Activated T-helper 17 cell treated with anti-CD3 and anti-CD28 coated beads, Interleukin-2, amount 50 U/mL, for 72 hours (primary cell): Measurements from ENCODE around the gene ELOF1. TPM values are rescaled to one million over a fixed set of nuclear protein-coding genes. Genes with fewer than 3 reads are reported as not detected.
"Not testable (repeated sequence)": the region's sequence is repeated elsewhere in the genome, so short reads cannot be mapped to it uniquely, and the experiment has no call there.

Source experiments
- ATAC-seq: fragments of 150-1000 bp; cut with Tn5 transposase; replicated peaks from 2 replicates; pipeline ENCODE4 v1.10.0; 2021; ENCODE audit warnings: mild to moderate bottlenecking, moderate library complexity
- H3K27ac Mint-ChIP-seq: one replicate; pipeline ENCODE4 v1.8.0; 2022; ENCODE audit warnings: mixed read lengths
- H3K27me3 Mint-ChIP-seq: one replicate; pipeline ENCODE4 v1.8.0; 2022; ENCODE audit warnings: mixed read lengths
- H3K36me3 Mint-ChIP-seq: one replicate; pipeline ENCODE4 v1.8.0; 2022; ENCODE audit warnings: low read depth, mild to moderate bottlenecking, mixed read lengths
- H3K4me1 Mint-ChIP-seq: one replicate; pipeline ENCODE4 v1.8.0; 2022; ENCODE audit warnings: mixed read lengths
- H3K4me3 Mint-ChIP-seq: one replicate; pipeline ENCODE4 v1.8.0; 2022; ENCODE audit warnings: mild to moderate bottlenecking, mixed read lengths
- H3K9me3 Mint-ChIP-seq: one replicate; pipeline ENCODE4 v1.8.0; 2022; ENCODE audit warnings: mixed read lengths
- total RNA-seq, 2 donors: library from RNA; stranded (reverse); gene quantifications; one replicate each; pipeline ENCODE4 v1.2.3, GENCODE V29; 2022

The ELOF1 gene
- 10 to 100 TPM; 48.0 to 66.5 TPM for total RNA-seq

DNA sequence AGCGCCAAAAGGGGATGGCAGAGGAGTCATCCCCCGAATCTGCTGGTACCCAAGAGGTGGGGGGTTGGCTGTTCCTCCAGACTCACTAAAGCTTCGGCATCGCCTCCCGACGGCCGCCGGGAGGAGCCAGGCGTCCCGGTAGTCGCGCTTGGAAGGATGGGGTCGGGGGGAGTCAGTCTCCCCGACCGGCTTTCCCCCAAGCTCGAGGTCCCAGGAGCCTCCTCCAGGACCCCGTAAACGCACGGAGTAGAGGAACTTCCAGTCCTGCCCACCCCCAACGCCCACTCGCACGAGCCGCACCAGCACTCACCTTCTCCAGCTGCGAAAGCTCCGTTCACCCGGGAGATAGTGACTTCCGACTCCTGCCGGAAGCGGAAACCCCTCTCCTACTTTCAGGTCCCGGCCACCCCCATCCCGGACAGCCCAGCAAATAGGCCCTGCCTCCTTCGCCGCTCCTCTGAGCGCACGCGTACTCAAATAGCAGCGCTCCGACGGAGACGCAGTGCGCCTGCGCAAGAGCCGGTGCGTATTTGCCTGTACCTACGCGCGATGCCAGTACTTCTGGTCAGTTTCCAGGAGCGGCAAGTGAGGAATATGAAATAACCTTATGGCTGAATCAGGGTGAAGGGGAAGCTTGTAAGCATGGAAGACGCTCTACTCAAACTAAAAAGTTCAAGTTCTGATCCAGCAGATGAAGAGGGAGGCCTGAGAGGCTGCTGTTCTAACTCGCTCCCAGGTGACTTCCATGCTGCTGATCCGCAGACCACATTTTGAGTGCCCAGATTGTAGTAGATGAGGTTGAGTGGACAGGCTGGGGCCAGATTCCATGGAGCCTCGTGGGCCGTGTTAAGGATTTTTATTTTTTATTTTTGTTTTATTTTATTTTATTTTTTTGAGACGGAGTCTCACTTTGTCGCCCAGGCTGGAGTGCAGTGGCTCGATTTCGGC is at the start of gene ELOF1:
TSS of gene ELOF1 (minus strand) at position 350 of the 948 bp plus-strand sequence. CDS start 4,883 bp downstream, outside the sequence.
- peak; percentile 94 for ATAC-seq
- peak within 1 kb of the TSS; percentile 94 for H3K27ac Mint-ChIP-seq
- peaks cover 28% of the 10 kb centered on the region for H3K36me3 Mint-ChIP-seq
- H3K4me3 Mint-ChIP-seq = peak within 1 kb of the TSS; percentile 90
- H3K9me3 Mint-ChIP-seq = no peaks in the 10 kb centered on the region
- no peaks in the 10 kb centered on the region for H3K27me3 Mint-ChIP-seq
- H3K4me1 Mint-ChIP-seq = peaks cover 37% of the 10 kb centered on the region

- no peaks in the 10 kb centered on the region for H3K27me3 Mint-ChIP-seq
- no peaks in the 10 kb centered on the region for H3K4me1 Mint-ChIP-seq
- H3K36me3 Mint-ChIP-seq = peaks cover 38% of the 10 kb centered on the region
- H3K4me3 Mint-ChIP-seq = no peak overlapping the region
- ATAC-seq = no peak
- no peak overlapping the region for H3K27ac Mint-ChIP-seq
- H3K9me3 Mint-ChIP-seq = no peaks in the 10 kb centered on the region
Measured at GRCh38 chr19:11606484-11606883, 47.5 kb upstream of the ELOF1 start.

DNA sequence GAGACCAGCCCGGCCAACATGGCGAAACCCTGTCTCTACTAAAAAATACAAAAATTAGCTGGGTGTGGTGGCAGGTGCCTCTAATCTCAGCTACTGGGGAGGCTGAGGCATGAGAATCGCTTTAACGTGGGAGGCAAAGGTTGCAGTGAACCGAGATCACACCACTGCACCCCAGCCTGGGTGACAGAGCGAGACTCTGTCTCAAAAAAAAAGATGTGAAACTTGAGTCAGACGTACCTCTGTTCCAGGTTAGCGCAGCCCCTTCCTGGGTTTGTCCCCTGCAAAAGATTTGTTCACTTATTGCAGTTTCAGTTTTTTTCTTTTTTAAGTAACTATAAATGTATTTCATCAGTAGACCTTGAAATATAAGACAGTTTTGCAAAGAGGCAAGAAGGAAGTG is 40.7 kb upstream of the ELOF1 start:
- not testable (repeated sequence) for H3K27me3 Mint-ChIP-seq

DNA sequence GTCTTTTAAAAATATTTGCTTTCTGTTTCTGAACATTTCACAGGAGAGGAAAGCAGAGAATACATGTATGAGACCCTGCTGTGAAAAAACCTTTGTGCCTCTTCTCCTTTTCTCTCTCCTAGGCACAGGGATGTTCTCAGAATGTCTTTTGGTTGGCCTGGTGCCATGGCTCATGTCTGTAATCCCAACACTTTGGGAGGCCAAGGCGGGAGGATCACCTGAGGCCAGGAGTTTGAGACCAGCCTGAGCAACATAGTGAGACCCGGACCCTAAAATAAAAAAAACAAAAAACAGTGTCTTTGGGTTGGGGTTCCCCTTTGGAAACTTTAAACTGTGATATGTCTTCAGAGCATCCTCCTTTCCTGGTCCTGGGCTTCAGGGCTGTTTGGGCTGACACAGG is 39.7 kb upstream of the ELOF1 start:
- H3K27ac Mint-ChIP-seq = peak overlapping the region; percentile 36
- peaks cover 15% of the 10 kb centered on the region for H3K36me3 Mint-ChIP-seq
- no peak for ATAC-seq

More for the DNA sequence above, 40.7 kb upstream of the ELOF1 start:
- H3K4me3 Mint-ChIP-seq, H3K4me1 Mint-ChIP-seq, H3K27ac Mint-ChIP-seq, H3K9me3 Mint-ChIP-seq, ATAC-seq: not testable (repeated sequence)
- peaks cover 22% of the 10 kb centered on the region for H3K36me3 Mint-ChIP-seq

DNA sequence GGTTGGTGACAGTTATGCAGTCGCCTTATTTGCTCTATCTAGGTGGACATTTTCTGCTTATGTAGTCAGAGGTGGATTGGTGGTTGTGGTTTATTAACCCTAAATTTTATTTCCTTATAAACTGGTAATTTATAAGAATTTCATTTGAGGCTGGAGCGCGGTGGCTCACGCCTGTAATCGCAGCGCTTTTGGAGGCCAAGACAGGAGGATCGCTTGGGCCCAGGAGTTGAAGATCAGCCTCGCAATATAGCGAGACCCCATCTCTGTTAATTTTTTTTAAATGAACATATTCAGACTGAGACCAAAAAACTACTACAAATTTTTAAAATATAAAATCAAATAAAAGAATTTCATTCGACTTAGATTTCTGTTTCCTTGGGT is 39.1 kb upstream of the ELOF1 start:
- H3K9me3 Mint-ChIP-seq = no peaks in the 10 kb centered on the region
- peak overlapping the region; percentile 88 for H3K4me3 Mint-ChIP-seq
- H3K4me1 Mint-ChIP-seq = no peaks in the 10 kb centered on the region
- H3K36me3 Mint-ChIP-seq = peaks cover 11% of the 10 kb centered on the region
- peak overlapping the region; percentile 84 for H3K27ac Mint-ChIP-seq
- no peak for ATAC-seq
- H3K27me3 Mint-ChIP-seq = no peaks in the 10 kb centered on the region

More for the DNA sequence above, 39.7 kb upstream of the ELOF1 start:
- Mint-ChIP-seq H3K4me1 (no peaks in the 10 kb centered on the region), H3K4me3 (peak overlapping the region; percentile 88), H3K9me3 (no peaks in the 10 kb centered on the region), H3K27me3 (no peaks in the 10 kb centered on the region)

GRCh38 chr19:11597202-11598102 is 38.4 kb upstream of the ELOF1 start, which contains the start of gene ZNF627:
TSS of gene ZNF627 (plus strand) at chr19:11597483. CDS start at chr19:11597628, 145 bp downstream.
- no peaks in the 10 kb centered on the region for H3K27me3 Mint-ChIP-seq
- peaks cover 6% of the 10 kb centered on the region for H3K36me3 Mint-ChIP-seq
- H3K4me1 Mint-ChIP-seq = no peaks in the 10 kb centered on the region
- peak within 1 kb of the TSS; percentile 88 for H3K4me3 Mint-ChIP-seq
- peak within 1 kb of the TSS; percentile 84 for H3K27ac Mint-ChIP-seq
- H3K9me3 Mint-ChIP-seq = no peaks in the 10 kb centered on the region
- ATAC-seq = peak; percentile 100

DNA sequence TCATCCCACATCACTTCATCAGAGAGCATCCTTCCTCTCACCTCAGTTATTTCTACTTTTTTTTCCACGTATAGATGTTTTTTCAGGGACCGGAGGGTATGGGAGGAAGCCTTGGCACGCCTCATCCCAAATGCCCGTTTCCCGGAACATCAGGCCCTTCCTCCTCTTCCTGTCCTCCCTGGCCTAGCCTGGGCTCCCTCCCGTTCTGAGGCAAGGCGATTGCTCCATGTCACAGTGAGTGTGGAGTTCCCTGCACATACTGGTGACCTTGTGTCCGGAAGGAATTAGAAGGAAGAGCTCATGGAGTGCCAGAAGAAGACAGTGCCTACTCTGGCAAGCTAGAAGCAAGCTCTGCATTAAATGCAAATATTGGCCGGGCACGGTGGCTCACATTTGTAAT is 37.1 kb upstream of the ELOF1 start:
- no peak for ATAC-seq
- Mint-ChIP-seq H3K36me3 (peaks cover 6% of the 10 kb centered on the region), H3K4me1 (no peaks in the 10 kb centered on the region), H3K9me3 (no peaks in the 10 kb centered on the region), H3K4me3 (peak overlapping the region; percentile 88), H3K27me3 (no peaks in the 10 kb centered on the region), H3K27ac (peak overlapping the region; percentile 84)

DNA sequence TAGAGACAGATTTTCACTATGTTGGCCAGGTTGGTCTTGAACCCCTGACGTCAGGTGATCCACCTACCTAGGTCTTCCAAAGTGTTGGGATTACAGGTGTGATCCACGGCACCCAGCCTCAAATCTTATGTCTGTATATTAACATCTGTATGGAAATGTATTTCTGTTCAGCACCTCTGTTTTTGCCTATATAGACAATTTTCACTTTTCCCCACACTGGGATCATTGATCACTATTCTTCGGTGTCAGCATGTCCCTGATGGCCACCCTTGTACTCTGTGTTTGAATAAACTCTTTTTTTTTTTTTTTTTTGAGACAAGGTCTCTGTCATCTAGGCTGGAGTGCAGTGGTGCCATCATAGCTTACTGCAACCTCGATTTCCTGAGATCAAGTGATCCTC is 35.1 kb upstream of the ELOF1 start:
- Mint-ChIP-seq H3K36me3 (no peaks in the 10 kb centered on the region), H3K4me3 (no peak overlapping the region), H3K27ac (no peak overlapping the region), H3K4me1 (no peaks in the 10 kb centered on the region), H3K27me3 (no peaks in the 10 kb centered on the region), H3K9me3 (no peaks in the 10 kb centered on the region)
- ATAC-seq = no peak

- H3K4me3 Mint-ChIP-seq = no peak overlapping the region
- H3K27me3 Mint-ChIP-seq = no peaks in the 10 kb centered on the region
- H3K36me3 Mint-ChIP-seq = no peaks in the 10 kb centered on the region
- H3K9me3 Mint-ChIP-seq = no peaks in the 10 kb centered on the region
- peaks cover 9% of the 10 kb centered on the region for H3K4me1 Mint-ChIP-seq
- ATAC-seq = no peak
- H3K27ac Mint-ChIP-seq = peak overlapping the region; percentile 56
Measured at GRCh38 chr19:11587975-11588631, 29.1 kb upstream of the ELOF1 start.

DNA sequence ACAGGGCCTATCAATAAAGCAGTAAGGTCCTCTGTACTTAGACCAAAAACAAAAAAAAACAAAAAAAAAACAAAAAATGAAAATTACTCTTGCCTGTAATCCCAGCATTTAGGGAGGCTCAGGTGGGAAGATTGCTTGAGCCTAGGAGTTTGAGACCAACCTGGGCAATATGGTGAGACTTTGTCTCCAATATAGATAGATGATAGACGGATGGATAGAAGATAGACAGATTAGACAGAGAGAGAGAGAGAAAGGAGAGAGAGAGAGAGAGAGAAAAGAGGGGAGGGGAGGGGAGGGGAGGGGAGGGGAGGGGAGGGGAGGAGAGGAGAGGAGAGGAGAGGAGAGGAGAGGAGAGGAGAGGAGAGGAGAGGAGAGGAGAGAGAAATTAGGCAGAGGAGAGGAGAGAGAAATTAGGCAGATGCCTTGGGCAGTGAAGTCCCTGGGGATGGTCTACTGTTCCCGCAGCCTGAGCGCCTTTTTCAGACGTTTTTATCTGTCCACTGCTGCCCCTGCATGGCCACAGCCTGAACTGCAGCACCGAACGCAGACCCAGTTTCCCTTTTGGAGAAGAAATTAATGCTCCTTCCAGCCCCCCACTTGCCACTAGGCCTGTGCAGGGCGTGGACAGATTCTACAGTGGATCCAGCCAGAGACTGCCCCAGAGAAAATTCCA is 28.4 kb upstream of the ELOF1 start:
- H3K27me3 Mint-ChIP-seq = no peaks in the 10 kb centered on the region

GRCh38 chr19:11586331-11586730 is 27.3 kb upstream of the ELOF1 start:
- no peak for ATAC-seq
- no peak overlapping the region for H3K27ac Mint-ChIP-seq
- H3K9me3 Mint-ChIP-seq = no peaks in the 10 kb centered on the region
- H3K27me3 Mint-ChIP-seq = no peaks in the 10 kb centered on the region
- H3K4me3 Mint-ChIP-seq = no peak overlapping the region
- H3K4me1 Mint-ChIP-seq = peaks cover 16% of the 10 kb centered on the region
- no peaks in the 10 kb centered on the region for H3K36me3 Mint-ChIP-seq

More for the DNA sequence above, 28.4 kb upstream of the ELOF1 start:
- ATAC-seq = peak; percentile 86
- H3K36me3 Mint-ChIP-seq = no peaks in the 10 kb centered on the region
- H3K4me3 Mint-ChIP-seq = no peak overlapping the region
- H3K4me1 Mint-ChIP-seq = peaks cover 9% of the 10 kb centered on the region
- peak overlapping the region; percentile 56 for H3K27ac Mint-ChIP-seq
- no peaks in the 10 kb centered on the region for H3K9me3 Mint-ChIP-seq

DNA sequence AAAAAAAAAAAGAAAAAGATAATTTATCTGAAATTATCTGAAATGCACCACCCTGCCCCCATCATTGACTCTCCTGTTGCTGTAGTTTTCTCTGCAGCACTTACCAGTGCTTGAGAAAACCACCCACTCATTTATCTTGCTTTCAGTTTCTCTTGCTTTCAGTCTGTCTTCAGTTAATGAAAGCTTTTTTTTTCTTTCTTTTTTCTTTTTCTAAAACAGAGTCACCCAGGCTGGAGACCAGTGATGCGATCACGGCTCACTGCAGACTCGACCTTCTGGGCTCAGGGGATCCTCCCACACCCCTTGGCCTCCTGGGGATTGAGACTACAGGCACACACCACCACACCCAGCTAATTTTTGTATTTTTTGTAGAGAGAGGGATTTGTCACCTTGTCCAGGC is 22.7 kb upstream of the ELOF1 start:
- Mint-ChIP-seq H3K4me3 (peak overlapping the region; percentile 69), H3K27me3 (no peaks in the 10 kb centered on the region), H3K36me3 (no peaks in the 10 kb centered on the region), H3K27ac (peak overlapping the region; percentile 64), H3K4me1 (peaks cover 13% of the 10 kb centered on the region), H3K9me3 (no peaks in the 10 kb centered on the region)
- peak; percentile 91 for ATAC-seq

DNA sequence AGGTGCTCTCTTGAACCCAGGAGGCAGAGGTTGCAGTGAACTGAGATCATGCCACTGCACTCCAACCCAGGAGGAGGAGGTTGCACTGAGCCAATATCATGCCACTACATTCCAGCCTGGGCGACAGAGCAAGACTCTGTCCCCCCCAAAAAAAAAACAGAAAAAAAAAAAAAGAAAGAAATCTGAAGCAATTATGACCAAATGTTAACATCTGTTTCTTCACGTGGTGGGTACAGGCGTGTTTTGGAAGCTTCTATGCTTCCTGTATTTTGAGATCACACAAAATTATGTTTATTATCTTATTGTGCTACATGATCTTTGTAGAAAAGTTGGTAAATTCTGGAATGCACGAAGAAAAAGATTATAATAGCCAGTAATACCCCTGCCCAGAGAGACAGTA is 21.1 kb upstream of the ELOF1 start:
- Mint-ChIP-seq H3K27ac (no peak overlapping the region), H3K27me3 (no peaks in the 10 kb centered on the region), H3K4me1 (peaks cover 13% of the 10 kb centered on the region), H3K4me3 (no peak overlapping the region), H3K36me3 (no peaks in the 10 kb centered on the region), H3K9me3 (no peaks in the 10 kb centered on the region)
- no peak for ATAC-seq
